ENCODE data around the gene CA11. TPM values are rescaled to one million over a fixed set of nuclear protein-coding genes. Genes with fewer than 3 reads are reported as not detected.
"Not testable (repeated sequence)": the region's sequence is repeated elsewhere in the genome, so short reads cannot be mapped to it uniquely, and the experiment has no call there.

CA11 gene
- total and polyA plus RNA-seq, 12 donors, result 1.8 to 24.5 (median 3.8) TPM

DNA sequence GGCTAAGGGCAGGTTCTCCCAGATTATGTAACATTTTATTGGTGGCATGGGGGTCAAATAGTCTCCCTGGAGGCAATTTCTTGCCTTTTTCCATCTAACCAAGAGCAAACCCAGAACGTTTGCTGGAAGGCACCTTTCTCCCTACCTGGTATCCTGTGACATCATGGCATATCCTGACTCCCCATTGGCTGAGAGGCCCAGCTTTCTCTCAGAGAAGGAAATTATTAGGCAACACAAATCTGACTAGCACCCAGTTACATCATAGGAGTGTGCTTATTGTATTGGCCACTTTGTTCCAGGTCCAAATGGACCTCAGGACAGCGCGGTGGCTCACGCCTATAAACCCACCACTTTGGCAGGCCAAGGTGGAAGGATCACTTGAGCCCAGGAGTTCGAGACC, 13.8 kb upstream of the CA11 start:
- intact Hi-C loops (cut with DNase I), result no loop called here
- no peaks in the 10 kb centered on the region for H3K36me3 ChIP-seq
- H3K27me3 ChIP-seq, result no peaks in the 10 kb centered on the region
- no peak for TF ChIP-seq CTCF (IDR thresholded peaks at IDR 0.05)
- peaks cover 0 to 15% (median 9%) of the 10 kb centered on the region in 9 donors for H3K4me1 ChIP-seq
- ATAC-seq (no peak), DNase-seq (no peak)
- H3K9me3 ChIP-seq, result no peaks in the 10 kb centered on the region
- H3K27ac ChIP-seq, result peak overlapping the region in 1 of 10 donors; percentile 75
- no peak overlapping the region for H3K4me3 ChIP-seq
- 84 to 87% methylated on average over 5 of the region's 5 CpGs for WGBS, 2 donors

- no peak overlapping the region for H3K4me3 ChIP-seq
- ATAC-seq, result no peak
- H3K27ac ChIP-seq, result no peak overlapping the region
- 93 to 94% methylated on average over 6 of the region's 6 CpGs for WGBS, 2 donors
- intact Hi-C loops (cut with DNase I), result no loop called here
- no peak for DNase-seq
- peaks cover 0 to 15% (median 9%) of the 10 kb centered on the region in 9 donors for H3K4me1 ChIP-seq
- H3K36me3 ChIP-seq, result no peaks in the 10 kb centered on the region
- H3K27me3 ChIP-seq, result no peaks in the 10 kb centered on the region
- TF ChIP-seq CTCF (IDR thresholded peaks at IDR 0.05), result no peak
- no peaks in the 10 kb centered on the region for H3K9me3 ChIP-seq
Observed at GRCh38 chr19:48658483-48658882, 12.5 kb upstream of the CA11 start.

GRCh38 chr19:48657828-48658227, 11.8 kb upstream of the CA11 start:
- 92 to 99% methylated on average over 5 of the region's 5 CpGs for WGBS, 2 donors
- not testable (repeated sequence) for H3K36me3 ChIP-seq, ATAC-seq

GRCh38 chr19:48656840-48657474, 11.0 kb upstream of the CA11 start:
- DNase-seq (no peak), ATAC-seq (no peak)
- TF ChIP-seq CTCF (IDR thresholded peaks at IDR 0.05), result no peak
- intact Hi-C loops (cut with DNase I), result no loop called here
- no peaks in the 10 kb centered on the region for H3K36me3 ChIP-seq
- H3K27me3 ChIP-seq, result no peaks in the 10 kb centered on the region
- peaks cover 0 to 19% (median 9%) of the 10 kb centered on the region in 9 donors for H3K4me1 ChIP-seq
- no peak overlapping the region for H3K27ac ChIP-seq
- H3K9me3 ChIP-seq, result no peaks in the 10 kb centered on the region
- 44 to 53% methylated on average over 16 of the region's 16 CpGs for WGBS, 2 donors
- no peak overlapping the region for H3K4me3 ChIP-seq

More at GRCh38 chr19:48657828-48658227, 11.8 kb upstream of the CA11 start:
- peaks cover 0 to 17% (median 9%) of the 10 kb centered on the region in 9 donors for H3K4me1 ChIP-seq
- DNase-seq; intact Hi-C loops (cut with DNase I); H3K9me3 ChIP-seq; H3K4me3 ChIP-seq; H3K27ac ChIP-seq; H3K27me3 ChIP-seq: not testable (repeated sequence)

GRCh38 chr19:48654299-48655059, 8.5 kb upstream of the CA11 start:
- intact Hi-C loops (cut with DNase I), result no loop called here
- 49 to 52% methylated on average over 11 of the region's 11 CpGs for WGBS, 2 donors
- no peak overlapping the region for H3K4me3 ChIP-seq
- no peak for ATAC-seq
- H3K9me3 ChIP-seq, result peaks cover 0 to 4% (median 0%) of the 10 kb centered on the region in 11 donors
- H3K4me1 ChIP-seq, result peaks cover 0 to 5% (median 0%) of the 10 kb centered on the region in 9 donors
- H3K27ac ChIP-seq, result no peak overlapping the region
- no peak for DNase-seq
- H3K27me3 ChIP-seq, result no peaks in the 10 kb centered on the region
- H3K36me3 ChIP-seq, result no peaks in the 10 kb centered on the region
- TF ChIP-seq CTCF (IDR thresholded peaks at IDR 0.05), result no peak
